Trophoblast cell (in vitro differentiated cells and primary cell): ENCODE measurements around the gene RRP8.

Source experiments
- DNase-seq, 2 donors: peaks; one replicate each; pipeline ENCODE4 v3.0.0-alpha.2; 2016
- H2AFZ ChIP-seq: 2 replicates; pipeline ENCODE4 v1.6.1; 2013; ENCODE audit warnings: low read length, moderate library complexity, mild to moderate bottlenecking; ENCODE audit not compliant: insufficient read depth, poor library complexity
- H2AK5ac ChIP-seq: 2 replicates; pipeline ENCODE4 v1.6.1; 2013; ENCODE audit warnings: mild to moderate bottlenecking, low read length
- H2BK120ac ChIP-seq: 2 replicates; pipeline ENCODE4 v1.6.1; 2013; ENCODE audit warnings: low read length, mild to moderate bottlenecking, moderate library complexity; ENCODE audit not compliant: insufficient read depth, poor library complexity
- H2BK12ac ChIP-seq: 2 replicates; pipeline ENCODE4 v1.6.1; 2013; ENCODE audit warnings: mild to moderate bottlenecking, low read length, moderate library complexity
- H2BK5ac ChIP-seq: 2 replicates; pipeline ENCODE4 v1.6.1; 2013; ENCODE audit warnings: low read length, low read depth, moderate library complexity, mild to moderate bottlenecking; ENCODE audit not compliant: poor library complexity
- H3K14ac ChIP-seq: 2 replicates; pipeline ENCODE4 v1.6.1; 2013; ENCODE audit warnings: mild to moderate bottlenecking, low read length
- H3K18ac ChIP-seq: 2 replicates; pipeline ENCODE4 v1.6.1; 2013; ENCODE audit warnings: mild to moderate bottlenecking, low read length
- H3K23ac ChIP-seq: 2 replicates; pipeline ENCODE4 v1.6.1; 2013; ENCODE audit warnings: low read length
- H3K27ac ChIP-seq: 2 replicates; pipeline ENCODE4 v1.5.1; 2013; ENCODE audit warnings: low read depth, mild to moderate bottlenecking, inconsistent platforms, low read length, moderate library complexity
- H3K27me3 ChIP-seq: 2 replicates; pipeline ENCODE4 v1.6.1; 2013; ENCODE audit warnings: inconsistent platforms, mild to moderate bottlenecking, low read length, moderate library complexity; ENCODE audit not compliant: insufficient read depth
- H3K36me3 ChIP-seq, 2 experiments: 1 replicate in 1 of 2; 2 replicates in 1 of 2; pipeline ENCODE4 v1.6.1; 2013; ENCODE audit warnings: low read length in 2 of 2, mild to moderate bottlenecking in 2 of 2, moderate library complexity in 1 of 2; ENCODE audit not compliant: insufficient read depth in 2 of 2, control insufficient read depth in 1 of 2
- H3K4ac ChIP-seq: 2 replicates; pipeline ENCODE4 v1.6.1; 2013; ENCODE audit warnings: low read depth, mild to moderate bottlenecking, low read length, moderate library complexity
- H3K4me1 ChIP-seq, 2 experiments: 1 replicate in 1 of 2; 2 replicates in 1 of 2; pipeline ENCODE4 v1.6.1; 2013; ENCODE audit warnings: low read length in 2 of 2, mild to moderate bottlenecking in 2 of 2, moderate library complexity in 1 of 2; ENCODE audit not compliant: insufficient read depth in 2 of 2, control insufficient read depth in 1 of 2
- H3K4me2 ChIP-seq: 2 replicates; pipeline ENCODE4 v1.6.1; 2013; ENCODE audit warnings: inconsistent platforms, mild to moderate bottlenecking, low read length, moderate library complexity
- H3K4me3 ChIP-seq: 2 replicates; pipeline ENCODE4 v1.5.1; 2013; ENCODE audit warnings: mild to moderate bottlenecking, low read depth, low read length, inconsistent platforms
- H3K79me1 ChIP-seq: one replicate; pipeline ENCODE4 v1.6.1; 2013; ENCODE audit warnings: low read length
- H3K79me2 ChIP-seq: 2 replicates; pipeline ENCODE4 v1.6.1; 2013; ENCODE audit warnings: low read length, mild to moderate bottlenecking; ENCODE audit not compliant: control insufficient read depth, insufficient read depth, poor library complexity
- H3K9ac ChIP-seq: 2 replicates; pipeline ENCODE4 v1.6.1; 2013; ENCODE audit warnings: mild to moderate bottlenecking, low read length
- H3K9me3 ChIP-seq: 2 replicates; pipeline ENCODE4 v1.6.1; 2013; ENCODE audit warnings: low read depth, mild to moderate bottlenecking, control low read depth, inconsistent platforms, low read length; ENCODE audit not compliant: insufficient read depth
- H4K12ac ChIP-seq: 2 replicates; pipeline ENCODE4 v1.6.1; 2013; ENCODE audit warnings: low read depth, mild to moderate bottlenecking, low read length, moderate library complexity
- H4K8ac ChIP-seq: 2 replicates; pipeline ENCODE4 v1.6.1; 2013; ENCODE audit warnings: low read depth, mild to moderate bottlenecking, low read length, moderate library complexity
- H4K91ac ChIP-seq: one replicate; pipeline ENCODE4 v1.6.1; 2013; ENCODE audit warnings: low read depth, mild to moderate bottlenecking, low read length, moderate library complexity
- WGBS: extraction: QIAGEN DNeasy Blood & Tissue Kit; methylation state at CpG from one replicate; pipeline ENCODE4 v1.1.7; 2013; ENCODE audit warnings: missing lambda C conversion rate; ENCODE audit not compliant: insufficient read length, insufficient coverage; ENCODE audit errors: extremely low coverage; 5-methylcytosine and 5-hydroxymethylcytosine counted together

Gene RRP8

GRCh38 chr11:6640036-6640984 is 36.9 kb upstream of the RRP8 start:
- Histone ChIP-seq H2AK5ac (no peak overlapping the region), H3K4me2 (no peak overlapping the region), H3K4me1 (peaks cover 5 to 9% of the 10 kb centered on the region in 2 experiments), H3K36me3 (no peaks in the 10 kb centered on the region), H3K79me2 (no peaks in the 10 kb centered on the region), H4K8ac (no peak overlapping the region), H3K18ac (no peak overlapping the region), H2AFZ (no peak overlapping the region), H3K9ac (no peak overlapping the region), H3K27ac (no peak overlapping the region), H3K14ac (no peak overlapping the region), H4K91ac (no peak overlapping the region), H2BK120ac (no peak overlapping the region), H3K4me3 (no peak overlapping the region), H3K4ac (no peak overlapping the region), H2BK12ac (no peak overlapping the region), H3K79me1 (no peaks in the 10 kb centered on the region), H3K27me3 (no peaks in the 10 kb centered on the region), H3K23ac (no peak overlapping the region), H4K12ac (no peak overlapping the region), H2BK5ac (no peak overlapping the region), H3K9me3 (peaks cover 6% of the 10 kb centered on the region)
- no peak for DNase-seq
- WGBS, result no CpG with 5 or more reads among the region's 36 CpGs

- Histone ChIP-seq H2AK5ac (no peak overlapping the region), H4K12ac (no peak overlapping the region), H3K4me1 (peaks cover 5 to 10% of the 10 kb centered on the region in 2 experiments), H2AFZ (no peak overlapping the region), H3K9ac (no peak overlapping the region), H3K23ac (no peak overlapping the region), H3K4me2 (no peak overlapping the region), H4K8ac (no peak overlapping the region), H3K79me1 (no peaks in the 10 kb centered on the region), H3K14ac (no peak overlapping the region), H3K36me3 (no peaks in the 10 kb centered on the region), H3K27ac (no peak overlapping the region), H2BK120ac (no peak overlapping the region), H2BK12ac (no peak overlapping the region), H3K79me2 (no peaks in the 10 kb centered on the region), H3K4me3 (no peak overlapping the region), H3K4ac (no peak overlapping the region), H3K27me3 (no peaks in the 10 kb centered on the region), H3K18ac (no peak overlapping the region), H2BK5ac (no peak overlapping the region), H4K91ac (no peak overlapping the region), H3K9me3 (peaks cover 8% of the 10 kb centered on the region)
- WGBS, result no CpG with 5 or more reads among the region's 4 CpGs
- no peak for DNase-seq
Observed at GRCh38 chr11:6638429-6638828, 35.0 kb upstream of the RRP8 start.

DNA sequence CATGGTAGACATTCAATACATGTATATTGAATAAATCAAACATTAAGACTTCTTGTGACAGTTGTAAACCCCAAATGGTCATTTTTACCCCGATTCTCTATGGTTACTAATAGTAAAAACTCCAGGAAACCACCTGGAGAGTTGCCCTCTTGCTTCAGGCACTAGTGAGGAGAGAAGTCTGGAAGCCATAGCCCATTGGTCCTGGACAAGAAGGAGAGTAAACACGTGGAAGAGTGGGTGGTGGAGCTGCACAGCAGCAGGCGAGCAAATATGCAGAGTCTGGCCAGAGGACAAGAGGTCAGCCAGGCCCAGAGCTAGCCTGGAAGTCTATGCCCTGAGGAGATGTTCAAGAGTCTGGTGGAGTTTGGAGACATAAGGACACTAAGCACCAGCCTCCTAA is 34.5 kb upstream of the RRP8 start:
- H2AFZ ChIP-seq, result no peak overlapping the region
- no CpG with 5 or more reads among the region's 3 CpGs for WGBS
- H3K18ac ChIP-seq, result no peak overlapping the region
- H3K27ac ChIP-seq, result no peak overlapping the region
- H3K79me1 ChIP-seq, result no peaks in the 10 kb centered on the region
- no peaks in the 10 kb centered on the region for H3K36me3 ChIP-seq
- H3K9ac ChIP-seq, result no peak overlapping the region
- no peak overlapping the region for H2BK12ac ChIP-seq
- no peak overlapping the region for H3K23ac ChIP-seq
- no peak for DNase-seq
- H2BK5ac ChIP-seq, result no peak overlapping the region
- H3K4me1 ChIP-seq, result peaks cover 5 to 10% of the 10 kb centered on the region in 2 experiments
- no peak overlapping the region for H2BK120ac ChIP-seq
- H4K91ac ChIP-seq, result no peak overlapping the region
- H3K79me2 ChIP-seq, result no peaks in the 10 kb centered on the region
- H3K27me3 ChIP-seq, result no peaks in the 10 kb centered on the region
- no peak overlapping the region for H3K14ac ChIP-seq
- no peak overlapping the region for H3K4me2 ChIP-seq
- H4K8ac ChIP-seq, result no peak overlapping the region
- no peak overlapping the region for H3K4ac ChIP-seq
- H2AK5ac ChIP-seq, result no peak overlapping the region
- H3K4me3 ChIP-seq, result no peak overlapping the region
- peaks cover 8% of the 10 kb centered on the region for H3K9me3 ChIP-seq
- H4K12ac ChIP-seq, result no peak overlapping the region

DNA sequence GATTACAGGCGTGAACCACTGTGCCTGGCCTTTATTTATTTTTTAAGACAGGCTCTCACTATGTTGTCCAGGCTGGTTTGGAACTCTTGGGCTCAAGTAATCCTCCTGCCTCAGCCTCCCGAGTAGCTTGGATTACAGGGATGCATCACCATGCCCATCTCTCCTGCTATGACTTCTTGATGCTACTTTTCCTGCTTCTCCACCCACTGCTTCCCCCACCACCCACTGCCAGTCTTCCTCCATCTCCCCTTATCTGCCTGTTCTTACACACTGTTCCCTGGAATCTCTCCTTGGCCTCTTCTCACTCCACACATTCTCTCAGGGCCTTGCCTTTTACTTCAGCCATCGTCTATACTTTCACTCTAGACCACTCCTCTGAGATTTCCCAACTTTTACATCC is 33.1 kb upstream of the RRP8 start:
- no peak overlapping the region for H2BK12ac ChIP-seq

More for the DNA sequence above, 33.1 kb upstream of the RRP8 start:
- no peak overlapping the region for H3K23ac ChIP-seq
- H4K12ac ChIP-seq, result no peak overlapping the region
- no peaks in the 10 kb centered on the region for H3K79me2 ChIP-seq
- H3K4me3 ChIP-seq, result no peak overlapping the region
- H3K36me3 ChIP-seq, result peaks cover 2 to 3% of the 10 kb centered on the region in 2 experiments
- no peak for DNase-seq
- no peak overlapping the region for H3K9ac ChIP-seq
- WGBS, result no CpG with 5 or more reads among the region's 3 CpGs
- H2BK5ac ChIP-seq, result no peak overlapping the region
- H2BK120ac ChIP-seq, result no peak overlapping the region
- H3K27ac ChIP-seq, result no peak overlapping the region
- H3K4ac ChIP-seq, result no peak overlapping the region
- no peak overlapping the region for H4K8ac ChIP-seq
- no peak overlapping the region for H3K14ac ChIP-seq
- H3K4me1 ChIP-seq, result peaks cover 5 to 10% of the 10 kb centered on the region in 2 experiments
- no peak overlapping the region for H3K4me2 ChIP-seq
- no peak overlapping the region for H2AFZ ChIP-seq
- peaks cover 3% of the 10 kb centered on the region for H3K27me3 ChIP-seq
- no peaks in the 10 kb centered on the region for H3K79me1 ChIP-seq
- no peak overlapping the region for H3K18ac ChIP-seq
- no peak overlapping the region for H2AK5ac ChIP-seq
- H4K91ac ChIP-seq, result no peak overlapping the region
- peaks cover 12% of the 10 kb centered on the region for H3K9me3 ChIP-seq
